HG03060 (cell line): ENCODE data around the gene PKP1.

Experiments
- ATAC-seq: cut with Tn5 transposase; IDR thresholded peaks from one replicate; pipeline ENCODE4 v1.9.1; 2021; ENCODE audit warnings: low read depth, moderate number of reproducible peaks; ENCODE audit not compliant: unreplicated experiment

PKP1 gene

GRCh38 chr1:201324821-201325677 is 41.7 kb downstream of the PKP1 start:
- ATAC-seq, result no peak

- no peak for ATAC-seq
These were observed 42.4 kb downstream of the PKP1 start for GRCh38 chr1:201325678-201326060.

- no peak for ATAC-seq
These were observed 43.4 kb downstream of the PKP1 start for GRCh38 chr1:201326710-201327109.

GRCh38 chr1:201327687-201328240 is 44.5 kb downstream of the PKP1 start:
- ATAC-seq, result no peak

GRCh38 chr1:201328576-201328975 is 45.3 kb downstream of the PKP1 start:
- ATAC-seq, result no peak

GRCh38 chr1:201329286-201329685 is 46.0 kb downstream of the PKP1 start:
- ATAC-seq, result no peak

- ATAC-seq, result no peak
These were observed 46.5 kb downstream of the PKP1 start for GRCh38 chr1:201329801-201330200.

GRCh38 chr1:201330541-201330940 is 47.2 kb downstream of the PKP1 start:
- no peak for ATAC-seq

GRCh38 chr1:201331166-201331565 is 47.9 kb downstream of the PKP1 start:
- no peak for ATAC-seq

- ATAC-seq, result no peak
These were observed 48.7 kb downstream of the PKP1 start for GRCh38 chr1:201332021-201332420.

GRCh38 chr1:201332616-201333335 is 49.5 kb downstream of the PKP1 start:
- ATAC-seq, result no peak

GRCh38 chr1:201334325-201335173 is 51.2 kb downstream of the PKP1 start:
- ATAC-seq, result no peak

- ATAC-seq, result no peak
These were observed 52.0 kb downstream of the PKP1 start for GRCh38 chr1:201335174-201335870.

- ATAC-seq, result no peak
These were observed 52.6 kb downstream of the PKP1 start for GRCh38 chr1:201335901-201336300.

- no peak for ATAC-seq
These were observed 53.6 kb downstream of the PKP1 start for GRCh38 chr1:201336711-201337450.

GRCh38 chr1:201341377-201341776 is 58.1 kb downstream of the PKP1 start:
- no peak for ATAC-seq

- ATAC-seq, result no peak
These were observed 61.1 kb downstream of the PKP1 start for GRCh38 chr1:201344206-201345080.

- no peak for ATAC-seq
These were observed 61.7 kb downstream of the PKP1 start for GRCh38 chr1:201345081-201345355.
